ENCODE data around the gene JAKMIP1.
A peak's percentile ranks its signal among the peaks of the same experiment; 100 is the strongest.

Gene JAKMIP1

GRCh38 chr4:6200011-6200921 is at the start of gene JAKMIP1:
TSS of gene JAKMIP1 (minus strand) at chr4:6200549. CDS start at chr4:6112850, 87,699 bp downstream.
- Mint-ChIP-seq H3K9me3 (peaks cover 8% of the 10 kb centered on the region), H3K4me1 (ENCODE audit: low read depth) (peaks cover 29% of the 10 kb centered on the region), H3K4me3 (peak within 1 kb of the TSS; percentile 81), H3K27ac (peak within 1 kb of the TSS; percentile 43), H3K27me3 (peaks cover 44% of the 10 kb centered on the region), H3K36me3 (ENCODE audit: low read depth) (no peaks in the 10 kb centered on the region)

- Mint-ChIP-seq H3K4me1 (ENCODE audit: low read depth) (no peaks in the 10 kb centered on the region), H3K36me3 (ENCODE audit: low read depth) (peaks cover 7% of the 10 kb centered on the region), H3K4me3 (no peak overlapping the region), H3K9me3 (peaks cover 5% of the 10 kb centered on the region), H3K27ac (no peak overlapping the region), H3K27me3 (peaks cover 57% of the 10 kb centered on the region)
Measured at GRCh38 chr4:6248394-6248793, 48.0 kb upstream of the JAKMIP1 start.

- Mint-ChIP-seq H3K27me3 (peaks cover 64% of the 10 kb centered on the region), H3K4me3 (no peak overlapping the region), H3K36me3 (ENCODE audit: low read depth) (peaks cover 7% of the 10 kb centered on the region)
Measured at GRCh38 chr4:6246170-6246634, 45.9 kb upstream of the JAKMIP1 start.

GRCh38 chr4:6245246-6246169 is 45.2 kb upstream of the JAKMIP1 start:
- Mint-ChIP-seq H3K27me3 (peaks cover 60% of the 10 kb centered on the region), H3K4me3 (no peak overlapping the region), H3K27ac (no peak overlapping the region), H3K9me3 (peaks cover 5% of the 10 kb centered on the region), H3K36me3 (ENCODE audit: low read depth) (peaks cover 7% of the 10 kb centered on the region), H3K4me1 (ENCODE audit: low read depth) (no peaks in the 10 kb centered on the region)

More at GRCh38 chr4:6246170-6246634, 45.9 kb upstream of the JAKMIP1 start:
- Mint-ChIP-seq H3K27ac (no peak overlapping the region), H3K4me1 (ENCODE audit: low read depth) (no peaks in the 10 kb centered on the region), H3K9me3 (peaks cover 5% of the 10 kb centered on the region)

- peaks cover 5% of the 10 kb centered on the region for H3K9me3 Mint-ChIP-seq
- peaks cover 37% of the 10 kb centered on the region for H3K27me3 Mint-ChIP-seq
- H3K27ac Mint-ChIP-seq = no peak overlapping the region
- no peak overlapping the region for H3K4me3 Mint-ChIP-seq
- peaks cover 7% of the 10 kb centered on the region for H3K36me3 Mint-ChIP-seq (ENCODE audit: low read depth)
- H3K4me1 Mint-ChIP-seq (ENCODE audit: low read depth) = no peaks in the 10 kb centered on the region
Measured at GRCh38 chr4:6242271-6243029, 42.1 kb upstream of the JAKMIP1 start.

GRCh38 chr4:6241062-6241845 is 40.9 kb upstream of the JAKMIP1 start:
- Mint-ChIP-seq H3K9me3 (peaks cover 5% of the 10 kb centered on the region), H3K4me3 (no peak overlapping the region), H3K4me1 (ENCODE audit: low read depth) (no peaks in the 10 kb centered on the region), H3K27ac (no peak overlapping the region), H3K27me3 (peaks cover 27% of the 10 kb centered on the region), H3K36me3 (ENCODE audit: low read depth) (peaks cover 7% of the 10 kb centered on the region)

GRCh38 chr4:6239968-6240367 is 39.6 kb upstream of the JAKMIP1 start:
- Mint-ChIP-seq H3K9me3 (peaks cover 4% of the 10 kb centered on the region), H3K27ac (no peak overlapping the region), H3K4me3 (no peak overlapping the region), H3K36me3 (ENCODE audit: low read depth) (peaks cover 6% of the 10 kb centered on the region), H3K4me1 (ENCODE audit: low read depth) (no peaks in the 10 kb centered on the region), H3K27me3 (peaks cover 26% of the 10 kb centered on the region)

GRCh38 chr4:6239486-6239885 is 39.1 kb upstream of the JAKMIP1 start:
- H3K4me3 Mint-ChIP-seq = no peak overlapping the region
- H3K27me3 Mint-ChIP-seq = peaks cover 21% of the 10 kb centered on the region
- no peaks in the 10 kb centered on the region for H3K4me1 Mint-ChIP-seq (ENCODE audit: low read depth)
- H3K36me3 Mint-ChIP-seq (ENCODE audit: low read depth) = peaks cover under 1% of the 10 kb centered on the region
- H3K27ac Mint-ChIP-seq = no peak overlapping the region
- H3K9me3 Mint-ChIP-seq = no peaks in the 10 kb centered on the region

- H3K27me3 Mint-ChIP-seq = peaks cover 4% of the 10 kb centered on the region
- no peak overlapping the region for H3K27ac Mint-ChIP-seq
- no peaks in the 10 kb centered on the region for H3K9me3 Mint-ChIP-seq
- H3K36me3 Mint-ChIP-seq (ENCODE audit: low read depth) = no peaks in the 10 kb centered on the region
- H3K4me3 Mint-ChIP-seq = no peak overlapping the region
- no peaks in the 10 kb centered on the region for H3K4me1 Mint-ChIP-seq (ENCODE audit: low read depth)
Measured at GRCh38 chr4:6236816-6237390, 36.6 kb upstream of the JAKMIP1 start.

- Mint-ChIP-seq H3K9me3 (no peaks in the 10 kb centered on the region), H3K27me3 (peaks cover 4% of the 10 kb centered on the region), H3K4me1 (ENCODE audit: low read depth) (no peaks in the 10 kb centered on the region), H3K27ac (no peak overlapping the region), H3K4me3 (no peak overlapping the region), H3K36me3 (ENCODE audit: low read depth) (no peaks in the 10 kb centered on the region)
Measured at GRCh38 chr4:6235901-6236640, 35.7 kb upstream of the JAKMIP1 start.

- no peak overlapping the region for H3K27ac Mint-ChIP-seq
- no peaks in the 10 kb centered on the region for H3K36me3 Mint-ChIP-seq (ENCODE audit: low read depth)
- peaks cover 4% of the 10 kb centered on the region for H3K27me3 Mint-ChIP-seq
- no peaks in the 10 kb centered on the region for H3K9me3 Mint-ChIP-seq
- no peaks in the 10 kb centered on the region for H3K4me1 Mint-ChIP-seq (ENCODE audit: low read depth)
- H3K4me3 Mint-ChIP-seq = no peak overlapping the region
Measured at GRCh38 chr4:6235012-6235411, 34.7 kb upstream of the JAKMIP1 start.

GRCh38 chr4:6233929-6234328 is 33.6 kb upstream of the JAKMIP1 start:
- H3K27me3 Mint-ChIP-seq = peaks cover 4% of the 10 kb centered on the region
- H3K9me3 Mint-ChIP-seq = no peaks in the 10 kb centered on the region
- H3K4me3 Mint-ChIP-seq = no peak overlapping the region
- H3K36me3 Mint-ChIP-seq (ENCODE audit: low read depth) = no peaks in the 10 kb centered on the region
- no peak overlapping the region for H3K27ac Mint-ChIP-seq
- no peaks in the 10 kb centered on the region for H3K4me1 Mint-ChIP-seq (ENCODE audit: low read depth)
